Panc1 (cell line): ENCODE data around the gene PSMA4.

Experiments used
- POLR2AphosphoS5 ChIP-seq: IDR thresholded peaks from 2 replicates; pipeline ENCODE4 v1.6.1; 2012; ENCODE audit warnings: mild to moderate bottlenecking, low read depth, low read length, moderate library complexity
- TF ChIP-seq, protein P1 (sequence below): fragments of 450-650 bp; IDR thresholded peaks from 2 replicates; pipeline ENCODE4 v1.5.1; 2017; ENCODE audit warnings: mild to moderate bottlenecking
- TF ChIP-seq, protein P2 (sequence below), 2 experiments: IDR thresholded peaks; 2 replicates each; pipeline ENCODE4 v1.6.1; 2011 to 2012; ENCODE audit warnings: low read depth in 2 of 2, control low read depth in 1 of 2, low read length in 1 of 2, mild to moderate bottlenecking in 1 of 2, moderate library complexity in 1 of 2; ENCODE audit not compliant: insufficient read depth in 1 of 2

DNA sequence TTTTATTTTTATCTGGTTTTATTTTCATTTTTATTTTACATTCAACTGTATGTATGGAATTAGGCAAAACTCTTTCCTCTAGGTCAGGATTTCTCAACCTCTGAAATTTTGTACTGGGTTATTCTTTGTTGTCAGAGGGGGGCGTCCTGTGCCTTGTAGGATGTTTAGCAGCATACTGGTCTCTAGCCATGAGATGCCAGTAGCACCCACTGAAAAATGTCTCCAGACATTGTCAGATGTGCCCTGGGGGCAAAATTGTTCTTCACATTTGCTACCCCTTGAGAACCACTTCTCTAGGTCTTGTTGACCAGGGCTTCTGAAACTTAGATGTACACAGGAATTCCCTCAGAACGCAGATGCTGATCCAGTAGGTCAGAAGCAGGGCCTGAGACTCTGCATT lies 30.5 kb downstream of the PSMA4 start:
- TF ChIP-seq, protein P1, sequence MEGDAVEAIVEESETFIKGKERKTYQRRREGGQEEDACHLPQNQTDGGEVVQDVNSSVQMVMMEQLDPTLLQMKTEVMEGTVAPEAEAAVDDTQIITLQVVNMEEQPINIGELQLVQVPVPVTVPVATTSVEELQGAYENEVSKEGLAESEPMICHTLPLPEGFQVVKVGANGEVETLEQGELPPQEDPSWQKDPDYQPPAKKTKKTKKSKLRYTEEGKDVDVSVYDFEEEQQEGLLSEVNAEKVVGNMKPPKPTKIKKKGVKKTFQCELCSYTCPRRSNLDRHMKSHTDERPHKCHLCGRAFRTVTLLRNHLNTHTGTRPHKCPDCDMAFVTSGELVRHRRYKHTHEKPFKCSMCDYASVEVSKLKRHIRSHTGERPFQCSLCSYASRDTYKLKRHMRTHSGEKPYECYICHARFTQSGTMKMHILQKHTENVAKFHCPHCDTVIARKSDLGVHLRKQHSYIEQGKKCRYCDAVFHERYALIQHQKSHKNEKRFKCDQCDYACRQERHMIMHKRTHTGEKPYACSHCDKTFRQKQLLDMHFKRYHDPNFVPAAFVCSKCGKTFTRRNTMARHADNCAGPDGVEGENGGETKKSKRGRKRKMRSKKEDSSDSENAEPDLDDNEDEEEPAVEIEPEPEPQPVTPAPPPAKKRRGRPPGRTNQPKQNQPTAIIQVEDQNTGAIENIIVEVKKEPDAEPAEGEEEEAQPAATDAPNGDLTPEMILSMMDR, result peak; percentile 26
- TF ChIP-seq, protein P2, sequence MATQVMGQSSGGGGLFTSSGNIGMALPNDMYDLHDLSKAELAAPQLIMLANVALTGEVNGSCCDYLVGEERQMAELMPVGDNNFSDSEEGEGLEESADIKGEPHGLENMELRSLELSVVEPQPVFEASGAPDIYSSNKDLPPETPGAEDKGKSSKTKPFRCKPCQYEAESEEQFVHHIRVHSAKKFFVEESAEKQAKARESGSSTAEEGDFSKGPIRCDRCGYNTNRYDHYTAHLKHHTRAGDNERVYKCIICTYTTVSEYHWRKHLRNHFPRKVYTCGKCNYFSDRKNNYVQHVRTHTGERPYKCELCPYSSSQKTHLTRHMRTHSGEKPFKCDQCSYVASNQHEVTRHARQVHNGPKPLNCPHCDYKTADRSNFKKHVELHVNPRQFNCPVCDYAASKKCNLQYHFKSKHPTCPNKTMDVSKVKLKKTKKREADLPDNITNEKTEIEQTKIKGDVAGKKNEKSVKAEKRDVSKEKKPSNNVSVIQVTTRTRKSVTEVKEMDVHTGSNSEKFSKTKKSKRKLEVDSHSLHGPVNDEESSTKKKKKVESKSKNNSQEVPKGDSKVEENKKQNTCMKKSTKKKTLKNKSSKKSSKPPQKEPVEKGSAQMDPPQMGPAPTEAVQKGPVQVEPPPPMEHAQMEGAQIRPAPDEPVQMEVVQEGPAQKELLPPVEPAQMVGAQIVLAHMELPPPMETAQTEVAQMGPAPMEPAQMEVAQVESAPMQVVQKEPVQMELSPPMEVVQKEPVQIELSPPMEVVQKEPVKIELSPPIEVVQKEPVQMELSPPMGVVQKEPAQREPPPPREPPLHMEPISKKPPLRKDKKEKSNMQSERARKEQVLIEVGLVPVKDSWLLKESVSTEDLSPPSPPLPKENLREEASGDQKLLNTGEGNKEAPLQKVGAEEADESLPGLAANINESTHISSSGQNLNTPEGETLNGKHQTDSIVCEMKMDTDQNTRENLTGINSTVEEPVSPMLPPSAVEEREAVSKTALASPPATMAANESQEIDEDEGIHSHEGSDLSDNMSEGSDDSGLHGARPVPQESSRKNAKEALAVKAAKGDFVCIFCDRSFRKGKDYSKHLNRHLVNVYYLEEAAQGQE (IDR thresholded peaks at IDR 0.05; ENCODE audit: insufficient read depth in 1 of 2, low read depth in 2 of 2, low read length in 1 of 2), result no peak
- TF ChIP-seq POLR2AphosphoS5, result no peak
